HepG2 (cell line): Measurements from ENCODE around the gene PPP1R7. TPM values are rescaled to one million over a fixed set of nuclear protein-coding genes. Genes with fewer than 3 reads are reported as not detected.

Experiments used
- CTCF ChIP-seq: sonication (generic); formaldehyde crosslinking; IDR thresholded peaks from 2 replicates; pipeline ENCODE4 v1.5.0; 2020; ENCODE audit warnings: mild to moderate bottlenecking, missing genetic modification reagents, moderate library complexity
- ELF1 ChIP-seq: sonication (generic); formaldehyde crosslinking; IDR thresholded peaks from 2 replicates; pipeline ENCODE4 v1.4.0; 2020; ENCODE audit warnings: missing genetic modification reagents
- IRF1 ChIP-seq: sonication (generic); formaldehyde crosslinking; IDR thresholded peaks from 2 replicates; pipeline ENCODE4 v1.4.0; 2020; ENCODE audit warnings: low read depth, mild to moderate bottlenecking, missing genetic modification reagents
- IRF2 ChIP-seq: IDR thresholded peaks from 2 replicates; pipeline ENCODE4 v1.6.1; 2018; ENCODE audit warnings: missing genetic modification reagents, missing compliant biosample characterization
- ISX ChIP-seq: sonication (generic); formaldehyde crosslinking; conservative IDR thresholded peaks from 2 replicates; pipeline ENCODE4 v1.5.0; 2020; ENCODE audit warnings: missing genetic modification reagents
- KLF9 ChIP-seq: IDR thresholded peaks from 2 replicates; pipeline ENCODE4 v1.6.1; 2016; ENCODE audit warnings: low read depth
- MZF1 ChIP-seq: sonication (generic); formaldehyde crosslinking; IDR thresholded peaks from 2 replicates; pipeline ENCODE4 v1.8.1; 2023; ENCODE audit warnings: mild to moderate bottlenecking, missing genetic modification reagents, borderline replicate concordance
- NCOA2 ChIP-seq: sonication (generic); formaldehyde crosslinking; IDR thresholded peaks from 2 replicates; pipeline ENCODE4 v1.8.0; 2022; ENCODE audit warnings: inconsistent platforms
- NR2F6 ChIP-seq, 2 experiments: IDR thresholded peaks; 2 replicates each; pipeline ENCODE4 v1.6.1; 2016; ENCODE audit warnings: antibody characterized with exemption in 1 of 2, mild to moderate bottlenecking in 1 of 2
- RFX5 ChIP-seq: IDR thresholded peaks from 2 replicates; pipeline ENCODE4 v1.6.1; 2011; ENCODE audit warnings: low read depth, low read length, improper control_type of control experiment
- SCMH1 ChIP-seq: sonication (generic); formaldehyde crosslinking; IDR thresholded peaks from 2 replicates; pipeline ENCODE4 v1.9.0; 2021; ENCODE audit warnings: missing genetic modification reagents, mild to moderate bottlenecking, borderline replicate concordance
- ZBTB21 ChIP-seq: sonication (generic); formaldehyde crosslinking; IDR thresholded peaks from 2 replicates; pipeline ENCODE4 v1.4.0; 2020; ENCODE audit warnings: missing genetic modification reagents
- ZFP37 ChIP-seq: sonication (generic); formaldehyde crosslinking; IDR thresholded peaks from 2 replicates; pipeline ENCODE4 v1.4.0; 2020; ENCODE audit warnings: missing genetic modification reagents, borderline replicate concordance
- ZKSCAN5 ChIP-seq: sonication (generic); formaldehyde crosslinking; IDR thresholded peaks from 2 replicates; pipeline ENCODE4 v1.5.1; 2020; ENCODE audit warnings: mild to moderate bottlenecking, missing genetic modification reagents
- ZNF18 ChIP-seq: sonication (generic); formaldehyde crosslinking; IDR thresholded peaks from 2 replicates; pipeline ENCODE4 v1.8.0; 2022; ENCODE audit warnings: mild to moderate bottlenecking, missing genetic modification reagents; ENCODE audit not compliant: insufficient replicate concordance
- ZNF235 ChIP-seq: sonication (generic); formaldehyde crosslinking; IDR thresholded peaks from 2 replicates; pipeline ENCODE4 v1.8.1; 2023; ENCODE audit warnings: mild to moderate bottlenecking, missing genetic modification reagents, borderline replicate concordance
- ZNF251 ChIP-seq: sonication (generic); formaldehyde crosslinking; IDR thresholded peaks from 2 replicates; pipeline ENCODE4 v1.9.0; 2021; ENCODE audit warnings: mild to moderate bottlenecking, missing genetic modification reagents
- ZNF446 ChIP-seq: sonication (generic); formaldehyde crosslinking; IDR thresholded peaks from 2 replicates; pipeline ENCODE4 v1.5.0; 2020; ENCODE audit warnings: mild to moderate bottlenecking, missing genetic modification reagents
- ZNF546 ChIP-seq: sonication (generic); formaldehyde crosslinking; conservative IDR thresholded peaks from 2 replicates; pipeline ENCODE4 v1.8.1; 2023; ENCODE audit warnings: mild to moderate bottlenecking, missing genetic modification reagents
- ZNF549 ChIP-seq: sonication (generic); formaldehyde crosslinking; IDR thresholded peaks from 2 replicates; pipeline ENCODE4 v1.5.0; 2020; ENCODE audit warnings: missing genetic modification reagents
- ZNF577 ChIP-seq: sonication (generic); formaldehyde crosslinking; IDR thresholded peaks from 2 replicates; pipeline ENCODE4 v1.4.0; 2020; ENCODE audit warnings: mild to moderate bottlenecking, low read depth, missing genetic modification reagents, borderline replicate concordance
- ZNF619 ChIP-seq: sonication (generic); formaldehyde crosslinking; IDR thresholded peaks from 2 replicates; pipeline ENCODE4 v1.4.0; 2020; ENCODE audit warnings: mild to moderate bottlenecking, missing genetic modification reagents
- ZNF670 ChIP-seq: sonication (generic); formaldehyde crosslinking; IDR thresholded peaks from 2 replicates; pipeline ENCODE4 v1.8.0; 2022; ENCODE audit warnings: mild to moderate bottlenecking, missing genetic modification reagents, borderline replicate concordance
- ZNF75D ChIP-seq: sonication (generic); formaldehyde crosslinking; IDR thresholded peaks from 2 replicates; pipeline ENCODE4 v1.8.1; 2023; ENCODE audit warnings: missing genetic modification reagents, mild to moderate bottlenecking, borderline replicate concordance
- ZNF777 ChIP-seq: sonication (generic); formaldehyde crosslinking; IDR thresholded peaks from 2 replicates; pipeline ENCODE4 v1.4.0; 2020; ENCODE audit warnings: missing genetic modification reagents
- polyA plus RNA-seq, 8 experiments: library from polyadenylated mRNA; depleted of rRNA in 3 of 8; stranded (reverse) in 7 of 8; unstranded in 1 of 8; fragments of >200 nt; fragmentation: Illumina TruSeq in 4 of 8; extraction: Trizol in 4 of 8; gene quantifications; 2 replicates each; pipeline versions ENCODE4 v1.2.1 to v1.2.3, GENCODE V29; 2011 to 2016; ENCODE audit warnings: low read depth in 4 of 8, missing spikeins in 1 of 8, mixed read lengths in 1 of 8; ENCODE audit not compliant: insufficient read depth in 1 of 8
- total RNA-seq, 5 experiments: library from RNA; depleted of rRNA; stranded (reverse); fragments of >200 nt; fragmentation: Illumina TruSeq; extraction: Trizol; gene quantifications; 2 replicates each; pipeline ENCODE4 v1.2.3, GENCODE V29; 2016; ENCODE audit warnings: low read depth in 1 of 5
- TF ChIP-seq, protein P1 (sequence below): sonication (generic); formaldehyde crosslinking; IDR thresholded peaks from 2 replicates; pipeline ENCODE4 v1.5.0; 2020; ENCODE audit warnings: missing genetic modification reagents

PPP1R7 gene
- total and polyA plus RNA-seq, 2 of the 13 experiments (the other 11 are each of a cell fraction or from before 2014, with no cell fraction given), result 33.3 to 67.9 TPM

- TF ChIP-seq ELF1 (CRISPR knock-in tag) (peak; percentile 96), ZNF235 (CRISPR knock-in tag) (peak; percentile 97; the same call in 1 of the 2 replicates), ZNF446 (CRISPR knock-in tag) (peak; percentile 90; the same call in 1 of the 2 replicates), ZNF546 (CRISPR knock-in tag) (no peak; the same call in 1 of the 2 replicates), NCOA2 (CRISPR knock-in tag) (peak; percentile 85), MZF1 (CRISPR knock-in tag) (peak; percentile 96; the same call in 1 of the 2 replicates), CTCF (CRISPR knock-in tag) (peak; percentile 55), ZNF75D (CRISPR knock-in tag) (peak; percentile 83; the same call in 1 of the 2 replicates), ZBTB21 (CRISPR knock-in tag) (peak; percentile 83), SCMH1 (CRISPR knock-in tag) (no peak), ZKSCAN5 (0 out of 2 replicates have a peak, but pooled peaks have one; percentile 61), ZNF18 (CRISPR knock-in tag) (peak; percentile 88), ZNF577 (CRISPR knock-in tag) (no peak), ZNF777 (CRISPR knock-in tag) (peak; percentile 94), NR2F6 (IDR thresholded peaks at IDR 0.05) (no peak), NR2F6 (CRISPR knock-in tag; IDR thresholded peaks at IDR 0.05) (peak; percentile 90), IRF2 (CRISPR knock-in tag) (peak; percentile 99), ISX (CRISPR knock-in tag) (0 out of 2 replicates have a peak, but pooled peaks have one; percentile 23), ZNF251 (CRISPR knock-in tag) (0 out of 2 replicates have a peak, but pooled peaks have one; percentile 11), ZNF549 (no peak; the same call in 1 of the 2 replicates), ZFP37 (CRISPR knock-in tag) (peak; percentile 77; the same call in 1 of the 2 replicates), KLF9 (CRISPR knock-in tag) (peak; percentile 95), RFX5 (peak; percentile 54; the same call in 1 of the 2 replicates), IRF1 (CRISPR knock-in tag) (0 out of 2 replicates have a peak, but pooled peaks have one; percentile 72), ZNF670 (CRISPR knock-in tag) (peak; percentile 99), ZNF619 (CRISPR knock-in tag) (peak; percentile 99)
- TF ChIP-seq, protein P1, sequence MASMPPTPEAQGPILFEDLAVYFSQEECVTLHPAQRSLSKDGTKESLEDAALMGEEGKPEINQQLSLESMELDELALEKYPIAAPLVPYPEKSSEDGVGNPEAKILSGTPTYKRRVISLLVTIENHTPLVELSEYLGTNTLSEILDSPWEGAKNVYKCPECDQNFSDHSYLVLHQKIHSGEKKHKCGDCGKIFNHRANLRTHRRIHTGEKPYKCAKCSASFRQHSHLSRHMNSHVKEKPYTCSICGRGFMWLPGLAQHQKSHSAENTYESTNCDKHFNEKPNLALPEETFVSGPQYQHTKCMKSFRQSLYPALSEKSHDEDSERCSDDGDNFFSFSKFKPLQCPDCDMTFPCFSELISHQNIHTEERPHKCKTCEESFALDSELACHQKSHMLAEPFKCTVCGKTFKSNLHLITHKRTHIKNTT (CRISPR knock-in tag), result peak; percentile 83; the same call in 1 of the 2 replicates
These were observed 47.9 kb upstream of the PPP1R7 start, which contains the start of gene MTERF4 (continued) for GRCh38 chr2:241102239-241102803.
